HG03139 (cell line): ENCODE results near the gene TSPAN9.

Experiments
- ATAC-seq: cut with Tn5 transposase; IDR thresholded peaks from one replicate; pipeline ENCODE4 v1.9.1; 2021; ENCODE audit not compliant: unreplicated experiment

The TSPAN9 gene

DNA sequence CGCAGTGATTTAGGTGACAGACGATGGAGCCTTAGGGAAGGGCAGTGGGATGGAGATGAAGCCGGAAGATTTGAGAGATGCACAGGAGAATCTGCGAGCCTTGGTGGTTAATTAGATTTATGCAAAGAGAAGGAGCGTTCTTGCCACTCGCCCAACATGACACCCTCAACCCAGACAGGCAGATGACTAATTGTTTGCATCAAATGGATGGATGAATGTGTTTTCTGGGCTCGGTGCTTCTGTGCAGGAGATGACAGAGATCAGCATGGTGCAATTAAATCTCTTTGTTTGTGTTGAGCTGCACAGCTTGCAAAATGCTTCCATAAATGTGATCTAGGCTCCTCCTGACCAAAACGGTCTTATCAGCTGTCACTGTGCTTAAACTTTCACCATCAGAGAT is 211.5 kb downstream of the TSPAN9 start:
- ATAC-seq: no peak

DNA sequence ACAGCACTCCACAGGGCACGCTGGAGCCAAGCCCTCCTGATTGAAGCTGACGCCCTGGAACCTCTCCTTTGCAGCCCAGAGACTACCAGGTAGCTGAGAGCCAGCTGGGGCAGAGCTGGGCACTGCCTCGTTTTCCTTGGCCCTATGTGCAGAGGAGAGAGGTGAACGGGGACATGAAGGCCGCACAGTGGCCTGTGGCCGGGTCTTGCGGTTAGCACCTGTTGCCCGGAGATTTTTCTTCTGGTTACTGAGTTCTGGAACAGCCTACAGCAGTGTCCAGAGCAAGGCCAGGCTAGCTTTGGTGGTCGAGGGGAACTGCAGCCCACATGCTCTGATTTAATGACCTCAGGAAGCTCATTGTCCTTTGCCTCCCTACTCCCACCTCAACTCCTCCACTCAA is 212.5 kb downstream of the TSPAN9 start:
- ATAC-seq: no peak

DNA sequence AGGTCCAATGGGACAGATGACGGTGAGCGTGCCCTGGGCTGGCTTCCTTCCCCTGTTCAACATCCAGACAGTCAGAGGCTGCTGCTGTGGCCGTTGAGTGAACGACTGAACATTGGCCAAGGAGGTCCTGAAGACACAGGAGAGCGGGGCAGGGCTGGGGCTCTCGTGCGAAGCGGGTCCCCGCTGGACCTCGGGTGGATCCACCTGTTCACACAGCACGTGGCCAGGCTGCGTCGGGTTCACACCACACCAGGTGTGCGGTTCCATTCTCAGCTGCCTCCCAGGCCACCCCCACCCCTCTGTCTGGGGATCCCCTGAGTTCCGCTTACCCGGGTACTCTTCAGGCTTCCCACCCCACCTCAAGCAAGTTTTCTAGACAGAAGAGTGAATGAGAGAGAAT is 214.8 kb downstream of the TSPAN9 start:
- no peak for ATAC-seq

DNA sequence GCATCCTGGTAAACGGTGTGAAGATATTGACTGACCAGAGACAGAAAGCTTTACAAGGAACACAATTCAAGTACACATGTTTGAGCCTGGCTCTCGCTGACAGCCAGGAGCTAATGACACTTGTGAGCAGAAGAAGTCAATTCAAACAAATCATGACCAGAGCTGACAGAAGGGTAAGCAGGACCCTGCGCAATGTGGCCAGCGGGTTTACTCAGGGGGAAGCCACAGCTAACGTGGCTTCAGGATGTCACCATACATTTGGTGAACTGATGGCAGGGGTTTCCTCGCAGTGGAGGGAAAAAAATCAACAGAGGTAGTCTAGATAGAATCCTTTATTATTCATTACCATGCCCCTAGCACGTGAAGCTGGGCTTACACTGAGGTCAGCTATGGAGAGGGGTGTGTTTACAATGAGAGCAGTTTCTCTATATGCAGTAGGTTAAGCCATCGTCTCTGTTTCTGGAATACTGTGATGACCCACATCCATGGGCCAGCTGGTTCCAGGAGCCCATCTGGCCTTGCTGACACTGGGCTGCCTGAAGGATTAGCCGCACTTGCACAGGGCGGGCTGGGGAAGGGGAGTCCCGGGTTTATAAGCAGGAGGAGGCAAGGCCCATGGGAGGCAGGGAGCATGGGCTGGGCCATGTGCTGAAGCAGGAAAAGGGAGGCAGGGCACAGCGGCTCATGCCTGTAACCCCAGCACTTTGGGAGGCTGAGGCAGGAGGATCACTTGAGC is 215.7 kb downstream of the TSPAN9 start:
- no peak for ATAC-seq

DNA sequence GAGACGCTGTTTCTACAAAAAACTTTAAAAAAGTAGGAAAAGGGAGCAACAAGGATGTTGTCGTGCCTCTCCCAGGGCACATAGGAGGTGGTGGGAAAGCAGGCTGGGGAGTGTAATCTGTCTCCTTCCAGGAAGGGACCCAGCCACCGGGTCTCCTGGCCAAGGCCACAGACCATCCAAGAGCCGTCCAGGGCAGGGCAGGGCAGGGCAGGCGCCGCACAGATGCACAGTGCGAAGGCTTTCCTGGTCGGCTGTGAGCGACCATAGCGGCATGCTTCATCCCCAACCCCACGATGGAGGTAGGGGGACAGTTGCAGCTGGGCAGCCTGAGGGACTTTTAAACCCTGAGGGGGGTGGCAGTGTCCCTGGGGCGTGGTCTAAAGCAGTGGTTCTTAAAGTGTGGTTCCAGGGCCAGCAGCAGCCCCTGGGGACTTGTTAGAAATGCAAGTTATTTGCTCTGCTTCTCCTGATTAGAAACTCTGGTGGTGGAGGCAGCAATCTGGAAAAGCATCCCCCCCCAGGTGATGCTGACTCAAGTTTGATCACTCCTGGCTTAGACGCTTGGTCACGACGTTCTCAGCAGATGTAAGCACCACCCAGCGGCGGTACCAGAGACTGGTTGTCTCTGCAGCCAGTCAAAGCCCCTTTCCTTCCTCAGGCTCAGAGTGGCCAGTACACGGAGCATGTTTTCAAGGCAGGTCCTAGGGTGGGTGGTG is 216.4 kb downstream of the TSPAN9 start:
- no peak for ATAC-seq

DNA sequence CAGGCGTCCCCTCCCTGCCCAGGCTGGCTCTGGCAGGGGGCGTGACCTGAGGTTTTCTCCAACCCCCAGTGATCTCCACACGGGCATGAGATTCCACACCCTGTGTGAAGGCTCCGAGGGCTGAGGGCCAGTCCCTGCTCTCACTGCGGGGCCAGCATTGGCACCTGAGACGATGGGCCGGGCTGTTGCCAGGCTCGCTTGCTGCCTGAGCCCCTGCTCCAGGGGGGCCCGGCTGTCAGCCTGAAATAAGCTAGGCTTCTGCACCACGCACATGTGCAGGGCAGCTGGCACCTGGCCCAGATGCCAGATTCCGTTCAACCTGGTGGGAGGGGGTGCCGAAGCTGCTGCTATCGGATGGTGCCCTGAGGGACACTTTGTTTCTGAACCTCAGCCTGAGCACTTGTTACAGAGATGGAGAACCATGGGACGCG is 217.3 kb downstream of the TSPAN9 start:
- no peak for ATAC-seq

DNA sequence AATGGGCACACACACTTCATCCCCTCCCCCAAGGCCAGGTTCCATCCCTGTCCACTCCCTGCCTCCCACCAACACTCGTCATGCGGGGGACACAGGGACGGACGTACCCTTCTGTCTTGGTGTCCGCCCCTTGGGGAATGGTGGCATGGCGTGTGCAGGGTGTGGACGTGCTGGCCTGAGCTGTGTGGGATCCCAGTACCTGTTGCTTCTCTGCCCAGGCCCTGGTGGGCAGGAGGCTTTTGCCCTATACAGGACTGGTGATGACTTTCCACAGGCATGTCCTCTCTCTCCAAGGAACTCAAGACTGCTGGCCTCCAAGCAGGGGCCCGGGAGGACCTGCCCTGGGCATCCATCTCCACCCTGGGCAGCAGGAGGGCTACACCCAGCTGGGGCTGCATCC is 218.0 kb downstream of the TSPAN9 start:
- ATAC-seq: no peak

DNA sequence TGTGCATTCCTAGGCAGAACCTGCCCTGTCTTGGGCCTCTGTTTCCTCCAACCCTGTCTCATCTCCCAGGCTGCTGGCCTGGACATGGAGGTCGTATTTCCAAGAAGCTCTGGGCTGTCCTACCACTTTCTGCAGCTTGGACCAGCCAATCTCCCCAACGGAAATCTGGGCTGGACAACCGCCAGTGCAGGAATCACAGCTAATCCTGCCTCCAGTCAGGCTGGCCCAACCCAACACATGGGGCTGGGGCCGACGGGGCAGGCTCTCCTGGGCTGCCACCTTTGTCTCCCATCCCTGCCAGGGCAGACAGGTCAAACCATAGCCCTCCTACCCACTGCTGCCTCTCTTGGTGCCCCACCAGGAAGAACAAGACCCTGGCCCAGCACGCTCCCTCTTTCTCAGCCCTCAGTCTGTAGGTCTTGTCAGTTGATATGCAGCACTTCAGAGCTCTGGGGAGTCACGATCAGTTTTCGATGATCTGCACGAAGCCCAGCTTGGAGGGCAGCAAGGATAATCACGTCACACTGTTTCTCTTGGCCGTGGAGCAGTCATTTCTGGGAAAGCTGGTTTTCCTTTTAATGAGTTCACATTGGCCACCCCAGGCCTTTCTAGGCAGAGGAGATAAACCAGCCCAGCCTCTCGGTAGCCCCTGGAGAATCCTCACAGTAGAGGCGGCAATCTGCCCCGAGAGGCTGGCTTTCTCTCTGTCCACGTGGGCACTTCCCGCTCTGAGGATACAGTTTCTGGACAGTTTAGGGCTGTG is 218.6 kb downstream of the TSPAN9 start:
- ATAC-seq: no peak

DNA sequence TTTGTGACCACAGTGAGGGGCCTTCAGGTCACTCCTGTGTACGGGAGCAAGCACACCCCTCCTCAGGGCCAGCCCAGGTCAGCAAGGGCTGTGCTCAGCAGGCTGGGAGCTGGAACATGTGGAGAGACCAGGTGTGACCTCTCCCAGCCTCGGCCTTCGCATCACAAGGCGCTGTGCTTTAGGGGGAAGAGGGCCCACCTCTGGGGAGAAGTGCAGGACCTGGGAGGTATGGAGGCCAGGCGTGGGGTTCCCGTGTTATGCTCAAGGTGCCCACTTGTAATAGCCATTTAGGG is 219.2 kb downstream of the TSPAN9 start:
- ATAC-seq: no peak

DNA sequence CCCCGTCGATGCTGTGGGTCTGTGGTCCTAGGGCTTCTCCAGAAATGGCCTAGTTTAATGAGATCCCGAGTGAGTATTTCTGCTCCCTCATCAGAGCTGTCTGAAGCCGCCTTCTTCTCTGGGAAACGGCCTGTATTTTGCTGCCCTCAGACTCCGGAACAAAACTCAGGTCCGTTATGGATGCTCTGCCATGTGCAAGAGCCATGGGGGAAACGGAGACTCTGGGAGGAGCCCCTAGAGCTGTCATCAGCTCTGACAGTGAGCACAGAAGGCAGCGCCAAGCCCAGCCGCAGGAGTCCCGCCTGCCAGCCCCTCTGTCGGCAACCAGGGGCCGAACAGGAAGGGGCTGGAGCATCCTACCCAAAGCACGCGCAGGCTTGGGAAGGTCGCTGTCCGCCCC is 221.4 kb downstream of the TSPAN9 start:
- ATAC-seq: no peak

DNA sequence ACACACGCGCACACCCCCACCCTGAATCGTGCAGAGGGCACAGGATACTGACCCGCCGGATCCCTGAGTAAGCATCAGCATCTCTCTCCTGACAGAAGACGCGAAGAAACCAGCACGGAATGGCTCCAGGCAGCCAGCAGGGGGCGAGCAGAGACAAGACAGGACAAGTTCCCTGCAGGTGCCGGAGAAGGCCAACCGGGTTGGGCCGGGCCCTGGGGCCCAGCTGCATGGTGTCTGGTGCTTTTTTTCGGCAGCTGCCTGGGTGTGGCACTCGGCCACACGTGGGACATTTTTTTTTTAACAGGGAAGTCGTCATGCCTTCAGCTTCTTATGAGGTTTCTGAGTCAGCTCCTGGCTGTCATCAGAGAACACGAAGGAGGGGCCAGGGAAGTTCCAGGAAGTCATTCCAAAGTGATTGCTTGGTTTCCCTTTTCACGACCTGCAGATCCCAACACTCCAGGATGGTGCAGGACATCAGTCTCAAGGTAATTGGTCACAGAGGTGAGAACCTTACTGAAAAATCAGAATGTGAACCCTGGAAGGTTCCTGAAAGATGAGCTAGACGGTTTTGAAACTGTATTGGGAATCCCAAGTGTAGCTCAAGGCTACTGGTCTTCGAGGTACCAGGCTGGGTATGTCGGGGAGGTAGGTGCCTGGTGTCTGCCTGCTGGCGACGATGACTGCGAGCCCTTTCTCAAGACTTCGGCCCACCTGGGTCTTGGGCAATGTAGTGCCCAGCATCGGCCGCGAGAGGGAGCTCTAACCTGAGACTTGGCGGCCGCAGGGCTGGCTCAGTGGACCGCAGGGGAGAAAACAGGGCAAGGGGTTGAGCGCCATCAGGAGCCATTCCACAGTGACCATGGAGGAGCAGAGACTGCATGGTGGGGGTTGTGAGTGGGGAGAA is 223.0 kb downstream of the TSPAN9 start:
- ATAC-seq: peak; percentile 45

DNA sequence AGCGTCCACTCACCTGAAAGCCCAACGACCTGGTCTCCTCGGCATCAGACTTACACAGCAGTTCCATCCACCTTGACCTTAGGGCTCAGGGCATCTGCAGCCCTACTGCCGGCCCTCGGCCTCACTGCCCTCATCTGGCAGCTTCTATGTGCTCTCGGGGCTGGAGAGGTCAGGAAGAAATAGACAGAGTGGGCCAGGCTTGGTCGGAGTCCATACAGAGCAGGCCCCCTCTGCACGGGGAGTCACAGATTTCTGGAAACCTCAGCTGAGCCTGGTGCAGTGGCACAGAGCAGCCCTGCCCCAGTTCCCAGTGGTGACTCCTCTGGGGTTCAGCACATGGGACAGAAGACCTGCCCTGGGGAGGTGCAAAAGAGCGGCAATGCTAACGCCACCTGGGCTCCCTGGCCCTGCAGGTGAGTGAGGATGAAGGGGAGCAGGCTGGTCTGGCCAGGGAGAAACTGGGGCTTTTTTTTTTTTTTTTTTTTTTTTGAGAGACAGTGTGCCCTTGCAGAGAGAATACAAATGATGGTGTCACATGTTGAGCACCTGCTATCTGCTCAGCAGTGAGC is 223.7 kb downstream of the TSPAN9 start:
- no peak for ATAC-seq

DNA sequence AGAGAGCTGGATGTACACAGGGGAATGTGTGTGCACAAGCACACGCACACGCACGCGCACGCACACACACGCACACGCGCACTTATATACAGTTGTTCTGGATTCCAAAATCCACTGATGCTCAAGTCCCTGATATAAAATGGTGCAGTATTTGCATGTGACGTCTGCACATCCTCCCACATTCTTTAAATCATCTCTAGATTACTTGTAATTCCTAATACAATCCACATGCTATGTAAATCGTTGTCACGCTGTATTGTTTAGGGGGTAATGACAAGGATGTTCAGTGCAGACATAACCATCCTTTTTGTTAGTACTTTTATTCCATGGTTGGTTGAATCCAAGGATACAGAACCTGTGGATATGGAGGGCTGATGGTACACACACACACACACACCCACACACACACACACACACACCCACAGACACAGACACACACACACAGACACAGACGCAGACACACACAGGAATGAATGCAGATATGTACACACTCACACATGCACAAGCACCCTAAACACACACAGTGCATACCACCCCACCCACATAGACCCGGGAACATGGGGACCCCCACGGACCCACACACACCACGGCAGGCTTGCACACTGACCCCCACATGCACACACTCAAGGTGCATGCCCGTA is 225.3 kb downstream of the TSPAN9 start:
- no peak for ATAC-seq

DNA sequence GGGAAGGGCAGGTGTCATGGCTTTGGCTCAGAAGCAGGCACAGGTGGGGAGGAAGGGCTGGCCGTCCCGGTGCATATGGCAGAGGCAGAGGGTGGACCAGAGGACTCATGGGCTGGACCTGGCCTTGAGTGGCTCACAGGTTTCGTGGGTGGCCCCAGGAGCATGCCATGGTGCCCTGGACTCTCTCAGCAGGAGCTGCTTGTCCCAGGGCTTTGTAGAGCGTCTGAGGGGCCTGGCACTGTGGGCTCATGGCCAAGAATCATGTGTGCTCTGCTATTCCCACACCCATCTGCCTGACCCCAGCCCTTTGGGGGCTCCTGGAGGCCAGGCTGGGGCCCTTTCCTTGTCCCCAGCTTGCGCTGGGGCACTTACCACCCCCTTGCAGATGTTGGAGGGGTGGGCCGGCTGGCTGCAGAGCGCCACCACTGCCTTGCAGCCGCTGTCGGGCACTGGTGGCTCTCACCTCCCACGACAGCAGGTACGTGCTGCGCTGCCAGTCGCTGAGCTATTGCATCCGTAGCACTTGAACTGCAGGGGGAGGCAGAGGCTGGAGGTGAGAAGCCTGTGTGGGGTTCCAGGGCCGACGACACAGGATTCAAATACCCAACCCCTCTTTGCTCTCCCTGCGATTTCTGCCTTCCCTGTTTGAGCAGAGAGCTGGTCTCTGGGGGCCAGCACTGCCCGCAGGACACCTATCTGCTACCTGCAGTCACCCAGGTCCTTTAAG is 226.4 kb downstream of the TSPAN9 start:
- ATAC-seq: no peak

DNA sequence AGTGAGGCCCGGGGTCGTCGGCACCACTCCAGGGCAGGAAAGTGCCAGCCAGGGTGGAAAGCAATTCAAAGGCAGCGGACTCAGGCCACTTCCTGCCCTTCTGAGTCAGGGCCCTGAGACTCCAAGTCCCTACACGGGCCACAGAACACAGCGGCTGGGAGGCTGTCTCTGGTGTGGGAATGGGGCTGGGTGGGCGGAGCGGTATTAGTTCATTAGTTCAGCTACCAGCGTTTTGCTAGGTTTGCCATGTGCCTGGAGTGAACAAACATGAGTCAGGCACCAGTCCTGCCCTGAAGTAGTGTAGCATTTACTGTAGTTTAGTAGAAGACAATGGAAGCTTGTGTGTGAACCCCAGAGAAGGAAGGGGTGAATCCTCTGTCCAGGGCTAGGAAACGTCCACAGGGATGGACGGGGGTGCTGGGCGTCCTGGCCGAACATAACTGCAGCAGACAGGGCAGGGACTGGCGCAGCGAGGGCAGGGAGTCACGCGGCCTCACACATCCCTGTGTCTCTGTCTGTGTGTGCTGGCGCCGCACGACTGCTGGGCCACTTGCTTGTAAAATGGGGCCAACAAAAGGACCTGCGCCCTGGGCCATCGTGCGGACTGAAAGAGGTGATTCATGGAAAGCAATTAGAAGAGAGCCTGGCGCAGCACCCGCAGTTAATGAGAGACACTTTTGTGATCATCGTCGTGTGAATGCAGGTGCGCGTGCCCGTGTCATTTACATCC is 227.4 kb downstream of the TSPAN9 start:
- ATAC-seq: no peak

DNA sequence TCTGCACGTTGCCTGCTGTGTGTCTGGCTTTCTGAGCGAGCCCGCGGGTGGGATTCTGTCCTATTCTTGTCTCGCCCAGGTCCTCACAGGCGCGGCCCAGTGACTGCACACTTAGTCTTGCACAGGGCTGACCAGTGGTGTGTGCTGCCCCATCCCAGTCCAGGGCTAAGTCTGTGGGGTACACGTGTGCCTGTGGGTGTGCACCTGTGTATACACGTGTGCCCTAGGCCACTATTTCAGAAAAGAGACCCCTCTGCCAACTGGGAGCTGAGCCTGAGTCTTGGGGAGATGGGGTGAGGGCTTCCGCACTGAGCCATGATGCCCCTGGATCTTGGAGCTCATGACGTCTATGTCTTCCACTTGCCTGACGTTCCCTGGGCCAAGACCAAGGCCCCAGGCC is 228.3 kb downstream of the TSPAN9 start:
- ATAC-seq: no peak

DNA sequence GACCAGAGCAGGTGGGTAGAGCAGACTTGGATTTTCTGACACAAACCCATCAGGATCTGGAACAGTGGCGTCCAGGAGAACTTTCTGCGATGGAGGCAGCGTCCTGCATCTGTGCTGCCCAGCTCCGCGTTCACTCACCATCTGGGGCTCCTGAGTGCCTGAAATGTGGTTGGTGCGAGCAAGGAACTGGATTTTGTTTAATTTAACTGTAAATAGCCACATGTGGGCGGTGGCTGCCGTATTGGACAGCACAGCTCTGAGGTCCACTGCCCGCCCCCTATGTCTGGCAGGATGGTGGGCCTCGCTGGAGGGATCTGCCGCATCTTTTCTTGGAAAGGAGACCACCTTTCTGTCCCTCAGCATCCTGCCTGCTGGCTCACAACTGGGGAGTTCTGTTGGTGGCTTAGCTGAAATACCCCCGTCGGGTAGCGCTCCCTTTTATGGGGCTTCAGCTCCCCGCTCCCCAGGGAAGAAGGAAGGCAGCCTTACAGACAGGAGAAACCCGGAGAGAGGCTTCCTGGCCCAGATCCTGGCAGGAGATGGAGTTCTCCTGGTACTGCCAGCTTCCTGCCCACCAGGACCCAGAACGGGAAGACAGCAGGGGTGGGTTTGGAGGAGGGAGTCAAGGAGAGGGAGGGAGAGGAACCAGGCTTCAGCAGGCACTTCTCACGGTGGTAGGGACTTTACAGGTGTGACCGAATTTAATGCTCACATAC is 228.9 kb downstream of the TSPAN9 start:
- no peak for ATAC-seq

DNA sequence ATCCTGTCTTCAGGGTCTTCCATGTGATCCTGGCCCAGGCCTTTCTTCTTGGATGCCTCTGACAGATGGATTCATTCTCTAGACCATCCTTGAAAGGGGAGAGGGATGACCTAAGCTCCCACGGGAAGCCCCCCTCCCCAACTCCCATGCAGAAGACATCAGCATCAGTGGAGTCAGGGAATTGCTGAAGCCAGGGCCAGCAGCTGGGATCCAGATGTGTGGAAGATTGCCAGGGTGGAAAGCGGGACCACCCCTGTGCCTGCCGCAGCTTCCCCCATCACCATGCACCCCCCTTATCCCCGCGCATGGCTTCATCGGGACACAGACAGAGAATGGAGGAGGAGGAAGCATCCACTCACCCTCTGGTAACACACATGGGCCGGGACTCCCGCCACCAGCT is 230.2 kb downstream of the TSPAN9 start:
- no peak for ATAC-seq
